Nephron progenitor cell (in vitro differentiated cells): ENCODE measurements around the gene CCR2.

ENCODE experiments used
- DNase-seq: peaks from one replicate; pipeline ENCODE4 v3.0.0; 2021
- H3K27ac Mint-ChIP-seq: 2 replicates; pipeline ENCODE4 v1.8.0; 2021; ENCODE audit warnings: mild to moderate bottlenecking, moderate library complexity, mixed read lengths
- H3K27me3 Mint-ChIP-seq: 2 replicates; pipeline ENCODE4 v1.8.0; 2021; ENCODE audit warnings: mild to moderate bottlenecking, low read depth, mixed read lengths; ENCODE audit not compliant: poor library complexity
- H3K36me3 Mint-ChIP-seq: 2 replicates; pipeline ENCODE4 v1.8.0; 2021; ENCODE audit warnings: low read depth, mixed read lengths
- H3K4me1 Mint-ChIP-seq: 2 replicates; pipeline ENCODE4 v1.8.0; 2021; ENCODE audit warnings: mixed read lengths
- H3K4me3 Mint-ChIP-seq: 2 replicates; pipeline ENCODE4 v1.8.0; 2021; ENCODE audit warnings: mild to moderate bottlenecking, moderate library complexity, mixed read lengths
- H3K9me3 Mint-ChIP-seq: 2 replicates; pipeline ENCODE4 v1.8.0; 2021; ENCODE audit warnings: mild to moderate bottlenecking, moderate library complexity, mixed read lengths
- TF ChIP-seq, protein P1 (sequence below): fragments of 200-600 bp; sonication (generic); IDR thresholded peaks from 2 replicates; pipeline ENCODE4 v1.5.0; 2021; ENCODE audit warnings: antibody characterized with exemption

CCR2 gene

DNA sequence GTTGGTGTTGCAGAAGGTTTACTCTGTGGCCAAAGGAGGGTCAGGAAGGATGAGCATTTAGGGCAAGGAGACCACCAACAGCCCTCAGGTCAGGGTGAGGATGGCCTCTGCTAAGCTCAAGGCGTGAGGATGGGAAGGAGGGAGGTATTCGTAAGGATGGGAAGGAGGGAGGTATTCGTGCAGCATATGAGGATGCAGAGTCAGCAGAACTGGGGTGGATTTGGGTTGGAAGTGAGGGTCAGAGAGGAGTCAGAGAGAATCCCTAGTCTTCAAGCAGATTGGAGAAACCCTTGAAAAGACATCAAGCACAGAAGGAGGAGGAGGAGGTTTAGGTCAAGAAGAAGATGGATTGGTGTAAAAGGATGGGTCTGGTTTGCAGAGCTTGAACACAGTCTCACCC is 20.8 kb downstream of the CCR2 start:
- Mint-ChIP-seq H3K4me1 (peaks cover 5% of the 10 kb centered on the region), H3K27me3 (peaks cover 37% of the 10 kb centered on the region), H3K9me3 (no peaks in the 10 kb centered on the region), H3K27ac (no peak overlapping the region), H3K4me3 (no peak overlapping the region), H3K36me3 (no peaks in the 10 kb centered on the region)
- DNase-seq = no peak
- TF ChIP-seq, protein P1, sequence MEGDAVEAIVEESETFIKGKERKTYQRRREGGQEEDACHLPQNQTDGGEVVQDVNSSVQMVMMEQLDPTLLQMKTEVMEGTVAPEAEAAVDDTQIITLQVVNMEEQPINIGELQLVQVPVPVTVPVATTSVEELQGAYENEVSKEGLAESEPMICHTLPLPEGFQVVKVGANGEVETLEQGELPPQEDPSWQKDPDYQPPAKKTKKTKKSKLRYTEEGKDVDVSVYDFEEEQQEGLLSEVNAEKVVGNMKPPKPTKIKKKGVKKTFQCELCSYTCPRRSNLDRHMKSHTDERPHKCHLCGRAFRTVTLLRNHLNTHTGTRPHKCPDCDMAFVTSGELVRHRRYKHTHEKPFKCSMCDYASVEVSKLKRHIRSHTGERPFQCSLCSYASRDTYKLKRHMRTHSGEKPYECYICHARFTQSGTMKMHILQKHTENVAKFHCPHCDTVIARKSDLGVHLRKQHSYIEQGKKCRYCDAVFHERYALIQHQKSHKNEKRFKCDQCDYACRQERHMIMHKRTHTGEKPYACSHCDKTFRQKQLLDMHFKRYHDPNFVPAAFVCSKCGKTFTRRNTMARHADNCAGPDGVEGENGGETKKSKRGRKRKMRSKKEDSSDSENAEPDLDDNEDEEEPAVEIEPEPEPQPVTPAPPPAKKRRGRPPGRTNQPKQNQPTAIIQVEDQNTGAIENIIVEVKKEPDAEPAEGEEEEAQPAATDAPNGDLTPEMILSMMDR = no peak

DNA sequence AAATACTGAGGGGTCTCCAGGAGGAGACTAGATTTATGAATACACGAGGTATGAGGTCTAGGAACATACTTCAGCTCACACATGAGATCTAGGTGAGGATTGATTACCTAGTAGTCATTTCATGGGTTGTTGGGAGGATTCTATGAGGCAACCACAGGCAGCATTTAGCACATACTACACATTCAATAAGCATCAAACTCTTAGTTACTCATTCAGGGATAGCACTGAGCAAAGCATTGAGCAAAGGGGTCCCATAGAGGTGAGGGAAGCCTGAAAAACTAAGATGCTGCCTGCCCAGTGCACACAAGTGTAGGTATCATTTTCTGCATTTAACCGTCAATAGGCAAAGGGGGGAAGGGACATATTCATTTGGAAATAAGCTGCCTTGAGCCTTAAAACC is 21.3 kb downstream of the CCR2 start:
- Mint-ChIP-seq H3K9me3 (no peaks in the 10 kb centered on the region), H3K27ac (no peak overlapping the region), H3K4me1 (peaks cover 5% of the 10 kb centered on the region), H3K4me3 (no peak overlapping the region), H3K36me3 (no peaks in the 10 kb centered on the region), H3K27me3 (peaks cover 32% of the 10 kb centered on the region)
- no peak for DNase-seq
- TF ChIP-seq, protein P1 = no peak

DNA sequence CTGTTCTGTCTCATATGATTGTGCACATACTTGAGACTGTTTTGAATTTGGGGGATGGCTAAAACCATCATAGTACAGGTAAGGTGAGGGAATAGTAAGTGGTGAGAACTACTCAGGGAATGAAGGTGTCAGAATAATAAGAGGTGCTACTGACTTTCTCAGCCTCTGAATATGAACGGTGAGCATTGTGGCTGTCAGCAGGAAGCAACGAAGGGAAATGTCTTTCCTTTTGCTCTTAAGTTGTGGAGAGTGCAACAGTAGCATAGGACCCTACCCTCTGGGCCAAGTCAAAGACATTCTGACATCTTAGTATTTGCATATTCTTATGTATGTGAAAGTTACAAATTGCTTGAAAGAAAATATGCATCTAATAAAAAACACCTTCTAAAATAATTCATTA is 21.9 kb downstream of the CCR2 start:
- H3K4me1 Mint-ChIP-seq = peaks cover 2% of the 10 kb centered on the region
- TF ChIP-seq, protein P1 = no peak
- peaks cover 32% of the 10 kb centered on the region for H3K27me3 Mint-ChIP-seq
- H3K36me3 Mint-ChIP-seq = no peaks in the 10 kb centered on the region
- DNase-seq = no peak
- no peaks in the 10 kb centered on the region for H3K9me3 Mint-ChIP-seq
- no peak overlapping the region for H3K4me3 Mint-ChIP-seq
- no peak overlapping the region for H3K27ac Mint-ChIP-seq

DNA sequence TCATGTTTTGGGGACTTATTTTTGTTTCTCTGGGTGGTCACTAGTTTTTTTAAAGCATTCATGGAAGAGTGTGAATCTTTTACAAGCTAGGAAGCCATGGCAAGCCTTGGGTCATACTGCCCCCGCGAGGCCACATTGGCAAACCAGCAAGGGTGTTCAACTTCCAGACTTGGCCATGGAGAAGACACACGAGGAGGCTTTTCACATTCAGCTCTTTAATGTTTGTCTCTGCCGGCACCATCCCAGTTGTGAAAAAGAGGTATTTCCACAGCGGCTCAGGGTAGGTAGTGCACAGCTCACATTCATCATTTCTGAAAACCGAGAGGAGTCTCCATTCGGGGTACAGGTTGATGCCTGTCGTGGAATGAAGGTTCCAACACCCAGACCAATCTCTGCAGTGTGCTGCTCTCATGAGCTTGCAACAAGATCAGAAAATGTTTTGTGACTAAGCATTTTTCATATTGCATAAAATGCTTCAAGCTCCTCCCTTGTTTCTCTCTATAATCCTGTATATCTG is 24.6 kb downstream of the CCR2 start:
- Mint-ChIP-seq H3K27me3 (peaks cover 32% of the 10 kb centered on the region), H3K27ac (no peak overlapping the region), H3K9me3 (no peaks in the 10 kb centered on the region), H3K4me3 (no peak overlapping the region), H3K36me3 (no peaks in the 10 kb centered on the region), H3K4me1 (no peaks in the 10 kb centered on the region)
- TF ChIP-seq, protein P1 = peak; percentile 67
- DNase-seq = peak; percentile 73

DNA sequence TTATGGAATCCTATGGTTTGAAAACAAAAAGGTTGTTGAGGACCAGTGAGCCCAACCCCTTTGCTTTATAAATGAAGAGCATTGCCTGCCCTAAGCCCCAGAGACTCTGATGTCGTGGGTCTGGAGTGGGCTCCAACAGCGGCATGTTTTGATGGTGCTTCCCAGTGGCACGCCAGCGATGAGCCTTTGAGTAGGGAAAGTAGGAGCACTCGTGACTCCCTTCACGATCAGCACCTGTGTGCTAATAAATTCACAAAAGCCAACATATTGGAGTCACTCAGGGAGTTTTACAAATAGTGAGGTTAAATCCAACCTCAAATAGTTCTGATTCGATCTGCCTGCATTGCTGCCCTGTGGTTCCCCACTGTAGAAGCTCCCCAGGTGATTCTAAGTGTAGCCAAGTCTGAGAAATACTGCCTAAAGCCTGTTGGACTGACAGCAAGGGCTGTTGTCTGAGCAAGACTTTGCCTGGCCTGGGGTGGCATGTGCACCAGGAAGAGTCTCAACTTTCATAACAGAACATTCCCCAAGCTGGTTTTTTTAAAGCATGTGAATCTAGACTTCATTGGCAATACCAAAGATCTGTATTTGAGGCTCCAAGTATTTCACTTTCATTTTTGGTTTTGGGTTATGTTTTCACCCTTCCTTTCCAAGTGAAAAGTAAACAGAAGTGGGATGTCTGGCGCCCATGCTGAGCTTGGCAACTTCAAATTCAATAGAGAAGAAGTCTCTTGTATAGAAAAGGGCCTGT is 26.7 kb downstream of the CCR2 start:
- H3K4me1 Mint-ChIP-seq = no peaks in the 10 kb centered on the region
- no peak overlapping the region for H3K27ac Mint-ChIP-seq
- no peaks in the 10 kb centered on the region for H3K9me3 Mint-ChIP-seq
- H3K4me3 Mint-ChIP-seq = no peak overlapping the region
- DNase-seq = no peak
- H3K36me3 Mint-ChIP-seq = no peaks in the 10 kb centered on the region
- H3K27me3 Mint-ChIP-seq = peaks cover 10% of the 10 kb centered on the region
- TF ChIP-seq, protein P1 = no peak

DNA sequence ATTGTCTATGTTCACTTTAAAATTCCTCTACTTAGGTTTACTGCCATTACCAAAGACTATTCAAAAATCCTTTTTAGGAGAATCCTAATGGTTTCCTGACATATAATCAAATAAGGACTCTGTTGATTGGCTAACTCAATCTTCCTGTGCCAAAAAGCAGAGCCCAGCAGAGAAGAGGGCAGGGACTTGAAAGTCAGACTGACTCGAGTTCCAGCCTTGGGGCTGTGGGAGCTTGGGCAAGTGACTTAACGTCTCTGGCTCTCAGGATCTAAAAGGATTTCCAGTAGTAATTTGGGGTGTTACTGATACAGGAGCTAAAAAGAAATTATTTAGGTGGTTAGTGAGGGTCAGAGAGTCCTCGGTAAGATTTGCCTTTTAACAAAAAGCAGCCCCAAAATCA is 27.7 kb downstream of the CCR2 start:
- Mint-ChIP-seq H3K9me3 (peaks cover under 1% of the 10 kb centered on the region), H3K4me1 (no peaks in the 10 kb centered on the region)

More for the DNA sequence above, 27.7 kb downstream of the CCR2 start:
- no peaks in the 10 kb centered on the region for H3K36me3 Mint-ChIP-seq
- H3K4me3 Mint-ChIP-seq = no peak overlapping the region
- TF ChIP-seq, protein P1 = no peak
- peaks cover 9% of the 10 kb centered on the region for H3K27me3 Mint-ChIP-seq
- H3K27ac Mint-ChIP-seq = no peak overlapping the region
- DNase-seq = no peak
